Sigmoid colon (tissue), 4 donors: ENCODE results near the gene SMYD3.

Experiments used
- POLR2AphosphoS5 ChIP-seq, 4 donors: sonication (generic); formaldehyde crosslinking; IDR thresholded peaks; one replicate each; pipeline ENCODE4 v1.6.1; 2017; ENCODE audit warnings: antibody characterized with exemption in 4 of 4
- TF ChIP-seq, protein P1 (sequence below), 4 experiments: fragments of 450-650 bp in 3 of 4; fragments of 200-600 bp in 1 of 4; IDR thresholded peaks; one replicate each; pipeline ENCODE4 v1.5.1; 2016 to 2019; ENCODE audit warnings: antibody characterized with exemption in 4 of 4, mild to moderate bottlenecking in 3 of 4, moderate library complexity in 2 of 4

GRCh38 chr1:246114369-246114768, 392.7 kb downstream of the SMYD3 start:
- TF ChIP-seq POLR2AphosphoS5 (IDR thresholded peaks at IDR 0.05): no peak
- TF ChIP-seq, protein P1, sequence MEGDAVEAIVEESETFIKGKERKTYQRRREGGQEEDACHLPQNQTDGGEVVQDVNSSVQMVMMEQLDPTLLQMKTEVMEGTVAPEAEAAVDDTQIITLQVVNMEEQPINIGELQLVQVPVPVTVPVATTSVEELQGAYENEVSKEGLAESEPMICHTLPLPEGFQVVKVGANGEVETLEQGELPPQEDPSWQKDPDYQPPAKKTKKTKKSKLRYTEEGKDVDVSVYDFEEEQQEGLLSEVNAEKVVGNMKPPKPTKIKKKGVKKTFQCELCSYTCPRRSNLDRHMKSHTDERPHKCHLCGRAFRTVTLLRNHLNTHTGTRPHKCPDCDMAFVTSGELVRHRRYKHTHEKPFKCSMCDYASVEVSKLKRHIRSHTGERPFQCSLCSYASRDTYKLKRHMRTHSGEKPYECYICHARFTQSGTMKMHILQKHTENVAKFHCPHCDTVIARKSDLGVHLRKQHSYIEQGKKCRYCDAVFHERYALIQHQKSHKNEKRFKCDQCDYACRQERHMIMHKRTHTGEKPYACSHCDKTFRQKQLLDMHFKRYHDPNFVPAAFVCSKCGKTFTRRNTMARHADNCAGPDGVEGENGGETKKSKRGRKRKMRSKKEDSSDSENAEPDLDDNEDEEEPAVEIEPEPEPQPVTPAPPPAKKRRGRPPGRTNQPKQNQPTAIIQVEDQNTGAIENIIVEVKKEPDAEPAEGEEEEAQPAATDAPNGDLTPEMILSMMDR (IDR thresholded peaks at IDR 0.05): no peak
